A549 (cell line): ENCODE data around the gene SERINC5. TPM values are rescaled to one million over a fixed set of nuclear protein-coding genes. Genes with fewer than 3 reads are reported as not detected.

ENCODE experiments used
- ATAC-seq, 2 experiments: fragments of 200-7000 bp in 1 of 2; fragments of >200 bp in 1 of 2; cut with Nextera tagmentation in 1 of 2; cut with Tn5 transposase in 1 of 2; 3 replicates each; pipeline versions ENCODE4 v1.8.0 to v1.9.1; 2018 to 2020; ENCODE audit warnings: mild to moderate bottlenecking in 1 of 2, moderate library complexity in 1 of 2
- CTCF ChIA-PET: fragments of 300-600 bp; sonication (Branson Sonifier 250); formaldehyde crosslinking; extraction: SDS; loops from one replicate; lab custom pipeline; 2021; ENCODE audit warnings: antibody characterized with exemption, inconsistent platforms; lab: Yijun Ruan, JAX
- POLR2A ChIA-PET: fragments of 350-600 bp; formaldehyde crosslinking; extraction: SDS; loops from one replicate; lab custom pipeline; 2021; ENCODE audit warnings: antibody characterized with exemption, inconsistent platforms; lab: Yijun Ruan, JAX
- DNase-seq, 2 experiments: peaks; one replicate each; pipeline versions ENCODE4 v3.0.0 to v3.0.0-alpha.2; 2011 to 2016; ENCODE audit warnings: low read depth in 1 of 2, low spot score in 1 of 2
- FAIRE-seq: peaks from 2 replicates; lab custom pipeline; 2011; peaks lifted over from hg19 to GRCh38; lab: Jason Lieb, UNC
- H3K27ac ChIP-seq, 2 experiments: fragments of >200 bp; sonication (Bioruptor Twin); formaldehyde crosslinking; 3 replicates each; pipeline ENCODE4 v1.5.1; 2016 to 2017
- H3K4me1 ChIP-seq: fragments of >200 bp; sonication (Bioruptor Twin); formaldehyde crosslinking; 3 replicates; pipeline ENCODE4 v1.6.1; 2016
- H3K4me2 ChIP-seq: fragments of >200 bp; sonication (Bioruptor Twin); formaldehyde crosslinking; 3 replicates; pipeline ENCODE4 v1.6.1; 2016
- H3K4me3 ChIP-seq: fragments of >200 bp; sonication (Bioruptor Twin); formaldehyde crosslinking; 3 replicates; pipeline ENCODE4 v1.5.1; 2016
- H3K9me3 ChIP-seq: fragments of >200 bp; sonication (Bioruptor Twin); formaldehyde crosslinking; 3 replicates; pipeline ENCODE4 v1.6.1; 2016
- CBX2 ChIP-seq: fragments of 200-600 bp; sonication (generic); IDR thresholded peaks from 2 replicates; pipeline ENCODE4 v1.6.1; 2016; ENCODE audit warnings: low read depth, mild to moderate bottlenecking, borderline replicate concordance
- CBX8 ChIP-seq: fragments of 200-600 bp; sonication (generic); IDR thresholded peaks from 2 replicates; pipeline ENCODE4 v1.6.1; 2016
- CEBPB ChIP-seq, 2 experiments: fragments of >200 bp in 1 of 2; sonication (Bioruptor Twin) in 1 of 2; formaldehyde crosslinking in 1 of 2; IDR thresholded peaks; 2 replicates each; pipeline ENCODE4 v1.6.1; 2012 to 2016
- CHD2 ChIP-seq: fragments of 150-350 bp; IDR thresholded peaks from 2 replicates; pipeline ENCODE4 v1.6.1; 2014; ENCODE audit warnings: low read length; ENCODE audit not compliant: partially characterized antibody
- EHF ChIP-seq: fragments of 250-450 bp; sonication (Bioruptor Pico); IDR thresholded peaks from 2 replicates; pipeline ENCODE4 v1.5.0; 2020; ENCODE audit warnings: mild to moderate bottlenecking
- EP300 ChIP-seq, 2 experiments: fragments of >200 bp; sonication (Bioruptor Twin); formaldehyde crosslinking; IDR thresholded peaks; 2 replicates in 1 of 2; 3 replicates in 1 of 2; pipeline ENCODE4 v1.6.1; 2016 to 2017
- ESRRA ChIP-seq: fragments of 150-350 bp; IDR thresholded peaks from 2 replicates; pipeline ENCODE4 v1.6.1; 2014; ENCODE audit warnings: mild to moderate bottlenecking, low read length, borderline replicate concordance
- FOSB ChIP-seq: fragments of 250-450 bp; sonication (Bioruptor Pico); IDR thresholded peaks from 2 replicates; pipeline ENCODE4 v1.5.0; 2020; ENCODE audit warnings: mild to moderate bottlenecking, moderate library complexity
- FOSL2 ChIP-seq, 2 experiments: fragments of 450-650 bp in 1 of 2; fragments of >200 bp in 1 of 2; sonication (Bioruptor Twin) in 1 of 2; formaldehyde crosslinking; IDR thresholded peaks; 2 replicates each; pipeline versions ENCODE4 v1.5.0 to v1.6.1; 2016 to 2020; ENCODE audit warnings: mild to moderate bottlenecking in 1 of 2, moderate library complexity in 1 of 2
- HDAC2 ChIP-seq: fragments of 200-600 bp; sonication (generic); IDR thresholded peaks from 2 replicates; pipeline ENCODE4 v1.6.1; 2016
- HEYL ChIP-seq: fragments of 250-450 bp; sonication (Bioruptor Pico); IDR thresholded peaks from 2 replicates; pipeline ENCODE4 v1.8.0; 2021; ENCODE audit warnings: mild to moderate bottlenecking, moderate library complexity
- KDM1A ChIP-seq: fragments of 200-600 bp; sonication (generic); IDR thresholded peaks from 2 replicates; pipeline ENCODE4 v1.6.1; 2016; ENCODE audit warnings: low read depth, mild to moderate bottlenecking
- KDM5A ChIP-seq: fragments of 200-600 bp; sonication (generic); IDR thresholded peaks from 2 replicates; pipeline ENCODE4 v1.6.1; 2016; ENCODE audit warnings: antibody characterized with exemption, mild to moderate bottlenecking
- POLR2A ChIP-seq: IDR thresholded peaks from 2 replicates; pipeline ENCODE4 v1.6.1; 2012; ENCODE audit warnings: mild to moderate bottlenecking, low read length
- RCOR1 ChIP-seq: fragments of 150-350 bp; IDR thresholded peaks from 2 replicates; pipeline ENCODE4 v1.6.1; 2014; ENCODE audit warnings: antibody characterized with exemption, low read length, low read depth
- TP53 ChIP-seq: fragments of 250-450 bp; sonication (Bioruptor Pico); IDR thresholded peaks from 2 replicates; pipeline ENCODE4 v1.5.0; 2021; ENCODE audit warnings: mild to moderate bottlenecking, moderate library complexity
- USF2 ChIP-seq: fragments of 450-650 bp; IDR thresholded peaks from 2 replicates; pipeline ENCODE4 v1.6.1; 2014; ENCODE audit warnings: antibody characterized with exemption
- ZC3H11A ChIP-seq: fragments of 450-650 bp; IDR thresholded peaks from 2 replicates; pipeline ENCODE4 v1.6.1; 2014; ENCODE audit warnings: antibody characterized with exemption, mild to moderate bottlenecking
- ZFP36 ChIP-seq: fragments of 450-650 bp; IDR thresholded peaks from 2 replicates; pipeline ENCODE4 v1.6.1; 2014; ENCODE audit warnings: borderline replicate concordance; ENCODE audit not compliant: partially characterized antibody
- WGBS: methylation state at CpG from one replicate; pipeline ENCODE4 v1.1.6; 2017; ENCODE audit errors: missing lambda C conversion rate; 5-methylcytosine and 5-hydroxymethylcytosine counted together
- polyA plus RNA-seq, 4 experiments: library from polyadenylated mRNA; depleted of rRNA in 3 of 4; stranded (reverse); fragments of >200 nt; fragmentation: RNase III in 1 of 4; extraction: RNeasy Plus Mini Kit Qiagen cat#74134 plus additional on column Dnase treatment in 1 of 4; gene quantifications; 2 replicates in 3 of 4; 3 replicates in 1 of 4; pipeline ENCODE4 v1.2.3, GENCODE V29; 2011 to 2017
- TF ChIP-seq, protein P1 (sequence below): fragments of 150-350 bp; IDR thresholded peaks from 2 replicates; pipeline ENCODE4 v1.6.1; 2014; ENCODE audit warnings: low read depth, mild to moderate bottlenecking, low read length
- TF ChIP-seq, protein P2 (sequence below): fragments of 250-450 bp; sonication (Bioruptor Pico); IDR thresholded peaks from 2 replicates; pipeline ENCODE4 v1.5.0; 2020; ENCODE audit warnings: low read depth, mild to moderate bottlenecking, moderate library complexity
- TF ChIP-seq, protein P3 (sequence below): fragments of 200-600 bp; sonication (generic); IDR thresholded peaks from 2 replicates; pipeline ENCODE4 v1.6.1; 2016; ENCODE audit warnings: antibody characterized with exemption, mild to moderate bottlenecking, moderate library complexity

Gene SERINC5
- polyA plus RNA-seq, 2 of the 4 experiments (the other 2 are of a cell fraction), result 7.0 to 13.4 TPM

DNA sequence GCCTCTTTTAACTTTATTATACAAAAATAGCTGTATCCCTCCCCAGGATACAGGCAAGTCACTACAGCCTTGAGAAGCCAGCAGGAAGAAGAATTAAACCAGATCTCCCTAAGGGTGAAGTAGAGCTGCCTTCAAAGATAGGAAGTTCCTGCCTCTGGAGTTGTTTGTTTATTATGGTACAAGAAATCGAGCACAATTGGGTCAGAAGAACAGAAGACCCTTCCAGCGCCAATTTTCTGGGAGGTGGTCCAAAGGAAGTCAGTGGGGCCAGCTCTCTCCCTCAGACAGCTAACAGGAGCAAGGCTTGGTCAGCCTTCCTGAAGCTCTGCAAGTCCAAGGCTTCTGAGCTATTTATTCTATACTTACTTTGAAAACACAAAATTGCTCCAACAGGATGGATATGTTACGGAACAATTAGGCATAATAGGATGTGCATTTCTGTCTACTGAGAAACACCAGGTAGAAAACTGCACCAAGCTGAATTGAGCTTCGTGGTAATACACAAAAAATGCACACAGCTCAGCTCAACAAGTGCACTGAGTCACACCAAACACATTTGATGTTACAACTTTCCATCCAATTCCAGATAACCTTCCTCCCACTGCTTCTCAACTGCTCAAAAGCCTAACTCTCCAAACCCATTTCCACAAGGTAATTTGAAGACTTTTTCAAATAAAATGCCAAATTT lies 16.0 kb downstream of the SERINC5 start:
- H3K4me2 ChIP-seq, result no peak overlapping the region
- 65% methylated on average over 4 of the region's 4 CpGs for whole genome bisulfite sequencing
- peaks cover 32% of the 10 kb centered on the region for H3K9me3 ChIP-seq
- CTCF ChIA-PET, result no interaction called here
- no peaks in the 10 kb centered on the region for H3K4me1 ChIP-seq
- POLR2A ChIA-PET, result interaction anchor here (1.1 kb wide), 1 partner anchor 16 kb away, joined by 4 read pairs; the partner anchor contains the start of gene SERINC5
- DNase-seq (no peak), FAIRE-seq (no peak), ATAC-seq (no peak)
- TF ChIP-seq RCOR1 (no peak), KDM5A (no peak), ESRRA (no peak), HEYL (CRISPR knock-in tag) (no peak), ZFP36 (no peak), USF2 (no peak), HDAC2 (no peak), CBX8 (no peak), CBX2 (no peak), FOSB (CRISPR knock-in tag) (no peak), EP300 (IDR thresholded peaks at IDR 0.05) (no peak), ZC3H11A (no peak)
- TF ChIP-seq, protein P1, sequence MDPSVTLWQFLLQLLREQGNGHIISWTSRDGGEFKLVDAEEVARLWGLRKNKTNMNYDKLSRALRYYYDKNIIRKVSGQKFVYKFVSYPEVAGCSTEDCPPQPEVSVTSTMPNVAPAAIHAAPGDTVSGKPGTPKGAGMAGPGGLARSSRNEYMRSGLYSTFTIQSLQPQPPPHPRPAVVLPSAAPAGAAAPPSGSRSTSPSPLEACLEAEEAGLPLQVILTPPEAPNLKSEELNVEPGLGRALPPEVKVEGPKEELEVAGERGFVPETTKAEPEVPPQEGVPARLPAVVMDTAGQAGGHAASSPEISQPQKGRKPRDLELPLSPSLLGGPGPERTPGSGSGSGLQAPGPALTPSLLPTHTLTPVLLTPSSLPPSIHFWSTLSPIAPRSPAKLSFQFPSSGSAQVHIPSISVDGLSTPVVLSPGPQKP, result no peak
- H3K27ac ChIP-seq, result no peak overlapping the region
- H3K4me3 ChIP-seq, result no peak overlapping the region

- ATAC-seq, result no peak
- FAIRE-seq, result no peak
- Histone ChIP-seq H3K9me3 (peaks cover 32% of the 10 kb centered on the region), H3K4me2 (no peak overlapping the region), H3K27ac (no peak overlapping the region), H3K4me1 (no peaks in the 10 kb centered on the region), H3K4me3 (no peak overlapping the region)
- no peak for DNase-seq
- WGBS, result 76% methylated on average over 8 of the region's 8 CpGs
- TF ChIP-seq CHD2, result no peak
- no peak for TF ChIP-seq CEBPB (IDR thresholded peaks at IDR 0.05)
- TF ChIP-seq HEYL (CRISPR knock-in tag), result no peak
- TF ChIP-seq KDM1A, result no peak
- no peak for TF ChIP-seq EHF
- TF ChIP-seq POLR2A, result no peak
- TF ChIP-seq, protein P2, sequence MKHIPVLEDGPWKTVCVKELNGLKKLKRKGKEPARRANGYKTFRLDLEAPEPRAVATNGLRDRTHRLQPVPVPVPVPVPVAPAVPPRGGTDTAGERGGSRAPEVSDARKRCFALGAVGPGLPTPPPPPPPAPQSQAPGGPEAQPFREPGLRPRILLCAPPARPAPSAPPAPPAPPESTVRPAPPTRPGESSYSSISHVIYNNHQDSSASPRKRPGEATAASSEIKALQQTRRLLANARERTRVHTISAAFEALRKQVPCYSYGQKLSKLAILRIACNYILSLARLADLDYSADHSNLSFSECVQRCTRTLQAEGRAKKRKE (CRISPR knock-in tag), result no peak
- TF ChIP-seq, protein P3, sequence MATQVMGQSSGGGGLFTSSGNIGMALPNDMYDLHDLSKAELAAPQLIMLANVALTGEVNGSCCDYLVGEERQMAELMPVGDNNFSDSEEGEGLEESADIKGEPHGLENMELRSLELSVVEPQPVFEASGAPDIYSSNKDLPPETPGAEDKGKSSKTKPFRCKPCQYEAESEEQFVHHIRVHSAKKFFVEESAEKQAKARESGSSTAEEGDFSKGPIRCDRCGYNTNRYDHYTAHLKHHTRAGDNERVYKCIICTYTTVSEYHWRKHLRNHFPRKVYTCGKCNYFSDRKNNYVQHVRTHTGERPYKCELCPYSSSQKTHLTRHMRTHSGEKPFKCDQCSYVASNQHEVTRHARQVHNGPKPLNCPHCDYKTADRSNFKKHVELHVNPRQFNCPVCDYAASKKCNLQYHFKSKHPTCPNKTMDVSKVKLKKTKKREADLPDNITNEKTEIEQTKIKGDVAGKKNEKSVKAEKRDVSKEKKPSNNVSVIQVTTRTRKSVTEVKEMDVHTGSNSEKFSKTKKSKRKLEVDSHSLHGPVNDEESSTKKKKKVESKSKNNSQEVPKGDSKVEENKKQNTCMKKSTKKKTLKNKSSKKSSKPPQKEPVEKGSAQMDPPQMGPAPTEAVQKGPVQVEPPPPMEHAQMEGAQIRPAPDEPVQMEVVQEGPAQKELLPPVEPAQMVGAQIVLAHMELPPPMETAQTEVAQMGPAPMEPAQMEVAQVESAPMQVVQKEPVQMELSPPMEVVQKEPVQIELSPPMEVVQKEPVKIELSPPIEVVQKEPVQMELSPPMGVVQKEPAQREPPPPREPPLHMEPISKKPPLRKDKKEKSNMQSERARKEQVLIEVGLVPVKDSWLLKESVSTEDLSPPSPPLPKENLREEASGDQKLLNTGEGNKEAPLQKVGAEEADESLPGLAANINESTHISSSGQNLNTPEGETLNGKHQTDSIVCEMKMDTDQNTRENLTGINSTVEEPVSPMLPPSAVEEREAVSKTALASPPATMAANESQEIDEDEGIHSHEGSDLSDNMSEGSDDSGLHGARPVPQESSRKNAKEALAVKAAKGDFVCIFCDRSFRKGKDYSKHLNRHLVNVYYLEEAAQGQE, result no peak
- no peak for TF ChIP-seq RCOR1
- no peak for TF ChIP-seq FOSL2 (IDR thresholded peaks at IDR 0.05)
- TF ChIP-seq FOSL2 (CRISPR knock-in tag; IDR thresholded peaks at IDR 0.05), result no peak
- TF ChIP-seq TP53 (CRISPR knock-in tag), result no peak
- ChIA-PET POLR2A (interaction anchor here (1.1 kb wide), 1 partner anchor 17 kb away, joined by 4 read pairs; the partner anchor contains the start of gene SERINC5), CTCF (no interaction called here)
These were observed 16.8 kb downstream of the SERINC5 start for GRCh38 chr5:80238778-80239679.
